ENCODE results near the gene RAD51B.

DNA sequence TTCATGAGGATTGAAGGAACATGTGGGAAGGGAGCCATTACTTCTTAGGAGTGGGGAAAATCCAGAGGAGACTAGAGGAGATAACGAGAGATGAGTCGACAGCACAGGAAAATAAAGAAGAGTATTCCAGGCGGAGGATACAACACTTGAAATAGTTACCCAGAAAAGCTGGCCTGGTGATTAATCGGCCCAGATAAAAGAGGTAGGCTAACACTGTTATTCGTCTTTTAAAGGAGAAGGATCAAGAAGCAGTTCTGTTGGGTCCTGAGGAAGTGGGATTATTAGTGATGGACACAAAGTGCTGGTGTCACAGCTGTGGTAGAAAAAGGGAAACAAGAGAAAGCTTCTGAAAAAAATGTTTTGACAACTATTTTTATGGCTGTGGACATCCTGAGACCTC lies 548.0 kb downstream of the RAD51B start:
- TF ChIP-seq ZNF274 (IDR thresholded peaks at IDR 0.05; ENCODE audit: low read depth, low read length) (no peak), YY1 (IDR thresholded peaks at IDR 0.05; ENCODE audit: insufficient read depth, insufficient read length) (no peak), SUZ12 (IDR thresholded peaks at IDR 0.05; ENCODE audit: extremely low read depth, insufficient read depth, insufficient read length) (no peak)
